ENCODE measurements around the gene SLC6A12. TPM values are rescaled to one million over a fixed set of nuclear protein-coding genes. Genes with fewer than 3 reads are reported as not detected.
"Not testable (repeated sequence)": the region's sequence is repeated elsewhere in the genome, so short reads cannot be mapped to it uniquely, and the experiment has no call there.

The SLC6A12 gene
- total RNA-seq, 1 donor from 2014 or later, result 4.4 TPM

- DNase-seq, result no peak
Observed at GRCh38 chr12:197347-197746, 16.6 kb downstream of the SLC6A12 start.

- DNase-seq, result no peak
Observed at GRCh38 chr12:196436-196835, 17.5 kb downstream of the SLC6A12 start.

GRCh38 chr12:195951-196350, 18.0 kb downstream of the SLC6A12 start:
- DNase-seq, result no peak

- DNase-seq, result no peak
Observed at GRCh38 chr12:195156-195555, 18.8 kb downstream of the SLC6A12 start.

GRCh38 chr12:194276-194675, 19.7 kb downstream of the SLC6A12 start:
- DNase-seq, result no peak

GRCh38 chr12:193261-193660, 20.7 kb downstream of the SLC6A12 start:
- no peak for DNase-seq

GRCh38 chr12:191541-191940, 22.4 kb downstream of the SLC6A12 start:
- no peak for DNase-seq

GRCh38 chr12:190881-191280, 23.1 kb downstream of the SLC6A12 start:
- DNase-seq, result no peak

- no peak for DNase-seq
Observed at GRCh38 chr12:189622-189962, 24.4 kb downstream of the SLC6A12 start.

GRCh38 chr12:188910-189621, 24.9 kb downstream of the SLC6A12 start:
- peak; percentile 64 for DNase-seq

GRCh38 chr12:187986-188909, 25.7 kb downstream of the SLC6A12 start:
- DNase-seq, result not testable (repeated sequence)

- DNase-seq, result no peak
Observed at GRCh38 chr12:186006-186625, 27.8 kb downstream of the SLC6A12 start.

GRCh38 chr12:185576-185955, 28.4 kb downstream of the SLC6A12 start:
- DNase-seq, result no peak

- DNase-seq, result no peak
Observed at GRCh38 chr12:184811-185575, 29.0 kb downstream of the SLC6A12 start.

- no peak for DNase-seq
Observed at GRCh38 chr12:182381-182892, 31.5 kb downstream of the SLC6A12 start.

- DNase-seq, result no peak
Observed at GRCh38 chr12:181921-182320, 32.0 kb downstream of the SLC6A12 start.

- no peak for DNase-seq
Observed at GRCh38 chr12:180445-180844, 33.5 kb downstream of the SLC6A12 start.

GRCh38 chr12:179885-180284, 34.1 kb downstream of the SLC6A12 start:
- no peak for DNase-seq

- DNase-seq, result no peak
Observed at GRCh38 chr12:179131-179884, 34.6 kb downstream of the SLC6A12 start.

- DNase-seq, result no peak
Observed at GRCh38 chr12:178829-179109, 35.2 kb downstream of the SLC6A12 start.

- no peak for DNase-seq
Observed at GRCh38 chr12:177980-178828, 35.8 kb downstream of the SLC6A12 start.

All from occipital lobe (tissue), 2 donors.